Pulmonary artery endothelial cell (primary cell): Measurements from ENCODE around the gene SP110. TPM values are rescaled to one million over a fixed set of nuclear protein-coding genes. Genes with fewer than 3 reads are reported as not detected.
"Not testable (repeated sequence)": the region's sequence is repeated elsewhere in the genome, so short reads cannot be mapped to it uniquely, and the experiment has no call there.

Experiments used
- DNase-seq: peaks from one replicate; pipeline ENCODE4 v3.0.0-alpha.2; 2011; ENCODE audit warnings: low read depth, low spot score
- total RNA-seq: library from RNA; depleted of rRNA; stranded (reverse); fragments of >200 nt; gene quantifications from 2 replicates; pipeline ENCODE4 v1.2.3, GENCODE V29; 2014

SP110 gene
- total RNA-seq, 1 donor from 2014 or later, result 5.4 TPM

- DNase-seq, result no peak
Measured at GRCh38 chr2:230225486-230225885, 5.7 kb upstream of the SP110 start, which contains the start of gene SP140. SP140 (plus strand) TSS chr2:230225736; CDS start chr2:230225845, 109 bp downstream.

DNA sequence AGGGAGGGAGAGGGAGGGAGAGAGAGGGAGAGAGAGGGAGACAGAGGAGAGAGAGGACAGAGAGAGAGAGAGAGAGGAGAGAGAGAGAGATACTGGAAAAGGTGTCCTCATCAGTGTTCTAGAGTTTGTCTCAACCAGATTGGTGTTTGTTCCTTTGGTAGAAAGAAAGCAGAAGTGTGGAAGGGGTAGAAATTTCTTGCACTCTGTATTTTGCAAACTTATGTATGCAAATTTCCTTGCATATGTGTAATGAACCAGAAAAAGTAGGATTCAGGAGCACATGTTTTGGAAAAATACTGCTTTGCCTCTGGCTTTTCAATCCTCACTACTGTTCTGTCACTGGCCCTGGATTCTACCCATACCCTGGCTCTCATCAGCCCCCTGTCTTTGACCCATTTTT lies 4.7 kb upstream of the SP110 start:
- no peak for DNase-seq

DNA sequence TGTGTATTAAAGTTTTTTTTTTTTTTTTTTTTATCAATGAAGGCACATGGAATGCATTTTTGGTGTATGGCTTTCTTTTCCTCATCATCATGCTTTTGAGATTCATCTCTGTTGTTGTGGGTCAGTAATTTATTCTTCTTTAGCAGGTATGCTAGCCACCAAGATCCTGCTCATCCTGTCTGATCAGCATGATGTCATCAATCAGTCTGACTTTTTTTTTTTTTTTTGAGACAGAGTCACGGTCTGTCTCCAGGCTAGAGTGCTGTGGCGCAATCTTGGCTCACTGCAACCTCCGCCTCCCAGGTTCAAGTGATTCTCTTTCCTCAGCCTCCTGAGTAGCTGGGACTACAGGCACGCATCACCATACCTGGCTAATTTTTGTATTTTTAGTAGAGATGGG lies 3.0 kb upstream of the SP110 start:
- not testable (repeated sequence) for DNase-seq

GRCh38 chr2:230221493-230221892 lies 1.7 kb upstream of the SP110 start:
- DNase-seq, result no peak

- DNase-seq, result no peak
Measured at GRCh38 chr2:230220347-230220969, 674 bp upstream of the SP110 start.

DNA sequence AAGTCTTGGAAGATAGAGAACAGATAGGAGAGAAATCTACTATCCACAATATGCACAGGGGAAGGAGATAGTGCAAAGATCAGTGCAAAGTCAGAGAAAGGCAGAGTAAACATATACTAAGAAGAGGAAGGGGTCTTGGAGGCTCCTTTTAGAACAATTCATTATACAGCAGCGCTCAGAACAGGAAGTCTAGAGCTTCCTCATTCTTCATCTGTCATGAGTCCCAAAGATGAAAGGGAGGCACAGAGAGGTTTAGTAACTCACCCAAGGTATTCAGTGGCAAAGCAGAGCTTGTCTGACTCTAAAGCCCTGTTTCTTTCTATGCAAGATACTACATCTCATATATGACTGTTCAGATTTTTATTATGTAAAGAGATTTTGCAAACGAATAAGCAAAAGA lies 1.4 kb downstream of the SP110 start:
- no peak for DNase-seq

DNA sequence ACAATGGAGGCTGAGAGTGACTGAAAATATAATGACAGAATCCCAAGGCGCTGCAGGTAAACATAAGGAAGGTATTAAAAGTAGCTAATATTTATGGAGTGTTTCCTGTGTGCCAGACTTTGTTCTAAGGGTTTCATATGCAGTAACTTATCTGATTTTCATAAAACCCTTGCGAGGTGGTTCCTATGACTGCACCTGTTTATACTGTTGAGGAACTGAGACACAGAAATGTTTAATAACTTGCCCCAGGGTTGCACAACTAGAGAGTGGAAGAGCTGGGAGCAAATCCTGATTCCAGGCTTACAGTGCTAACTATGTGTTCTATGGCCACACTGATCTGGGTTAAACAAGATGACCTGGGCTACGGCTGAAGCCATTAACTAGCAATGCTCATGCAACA lies 2.4 kb downstream of the SP110 start:
- DNase-seq, result no peak

- no peak for DNase-seq
Measured at GRCh38 chr2:230216489-230216888, 3.3 kb downstream of the SP110 start.

DNA sequence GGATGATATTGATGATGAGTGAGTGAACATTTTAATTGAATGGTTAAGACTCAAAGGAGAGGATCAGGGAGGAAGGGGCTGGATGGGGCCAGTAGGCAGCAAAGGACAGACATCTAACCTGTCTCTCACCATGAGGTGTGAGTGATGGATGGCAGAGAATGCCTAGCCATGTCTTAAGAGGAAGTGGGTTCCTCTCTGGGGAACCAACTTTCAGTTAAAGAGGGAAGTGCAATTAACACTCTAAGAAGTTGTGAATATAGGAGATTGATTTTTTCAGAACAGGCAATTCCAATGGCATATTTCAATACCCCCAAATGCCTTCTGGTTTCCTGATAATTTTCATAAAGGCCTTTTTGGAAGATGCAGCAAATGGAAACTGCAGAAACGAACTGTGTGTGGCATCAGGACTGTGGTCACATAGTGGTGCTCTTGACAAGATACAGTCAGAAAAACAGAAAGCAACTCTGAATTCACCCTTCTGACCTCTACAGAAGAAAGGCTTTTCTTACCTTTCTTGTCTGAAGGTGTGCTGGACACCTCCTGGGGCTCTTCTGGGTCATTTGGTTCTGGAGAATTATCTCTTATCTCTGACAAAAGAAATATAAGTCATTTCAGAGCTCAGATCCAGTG lies 10.2 kb downstream of the SP110 start:
- DNase-seq, result no peak

GRCh38 chr2:230208576-230208975 lies 11.2 kb downstream of the SP110 start:
- no peak for DNase-seq

- DNase-seq, result no peak
Measured at GRCh38 chr2:230205721-230206120, 14.1 kb downstream of the SP110 start.

GRCh38 chr2:230205034-230205433 lies 14.8 kb downstream of the SP110 start:
- DNase-seq, result no peak

GRCh38 chr2:230203110-230203676 lies 16.6 kb downstream of the SP110 start:
- DNase-seq, result no peak

DNA sequence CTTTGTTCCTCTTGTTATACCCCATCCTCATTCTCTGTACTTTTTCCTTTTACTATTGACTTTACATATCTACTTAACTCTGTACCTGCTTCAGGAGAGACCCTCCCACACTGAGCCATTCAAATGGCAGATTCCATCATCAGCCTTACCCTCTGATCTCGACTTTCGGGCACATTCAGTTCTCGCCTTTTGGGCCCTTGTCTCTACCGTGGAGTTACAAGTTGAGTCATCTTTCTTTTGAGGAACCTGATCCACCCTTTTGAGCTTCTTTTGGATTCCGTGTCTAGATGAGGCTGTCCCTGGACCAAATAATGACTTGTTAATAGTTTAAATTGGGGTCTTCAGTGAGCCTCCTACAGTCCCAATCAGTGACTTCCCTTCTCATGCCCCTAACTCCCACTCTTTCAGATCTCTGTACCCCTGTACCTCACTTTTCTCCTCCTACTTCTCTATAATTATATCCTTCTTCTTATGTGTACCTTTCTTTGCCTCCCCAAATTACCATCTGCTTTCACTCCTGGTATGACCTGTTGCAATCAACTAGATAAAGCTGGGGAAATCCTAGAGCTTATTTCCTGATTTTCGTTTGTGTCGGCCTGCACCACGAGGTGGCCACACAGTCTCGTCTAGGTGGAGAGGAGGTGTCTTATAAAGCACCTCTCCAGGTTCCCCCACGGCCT lies 17.2 kb downstream of the SP110 start:
- DNase-seq, result no peak

DNA sequence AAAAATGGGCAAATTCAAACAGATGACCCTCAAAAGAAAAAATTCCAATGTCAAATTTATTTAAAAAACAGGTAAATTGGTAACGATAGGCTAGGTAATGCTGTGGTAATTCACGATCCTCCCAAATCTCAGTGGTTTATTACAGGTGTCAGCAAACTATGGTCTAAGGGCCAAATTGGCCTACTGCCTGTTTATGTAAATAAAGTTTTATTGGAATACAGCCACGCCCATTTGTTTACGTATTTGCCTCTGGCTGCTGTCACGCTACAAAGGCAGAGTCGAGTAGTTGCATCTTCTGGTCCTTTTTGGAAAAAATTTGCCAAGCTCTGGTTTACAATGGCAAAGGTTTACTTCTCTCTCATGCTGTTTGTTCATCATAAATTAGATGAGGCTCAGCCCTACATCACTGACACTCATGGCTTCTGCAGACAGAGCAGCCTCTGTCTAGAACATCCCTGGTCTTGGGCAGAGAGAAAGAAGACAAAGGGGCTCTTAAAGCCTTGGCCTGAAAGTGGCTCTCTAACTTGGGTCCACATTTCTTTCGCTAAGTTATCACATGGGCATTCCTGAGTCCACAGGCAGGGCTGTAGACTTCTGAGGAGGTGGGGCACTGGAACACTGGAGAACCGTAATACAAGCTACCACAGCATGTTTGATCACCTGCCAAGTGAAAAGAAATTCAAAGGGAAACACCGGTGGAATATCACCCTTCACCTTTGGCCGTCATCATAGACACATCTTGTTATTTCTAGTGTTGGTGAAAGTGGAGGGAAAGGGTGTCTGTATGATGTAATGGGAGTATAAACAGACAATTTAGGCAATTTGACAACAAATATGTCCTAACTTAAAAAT lies 34.8 kb downstream of the SP110 start:
- DNase-seq, result no peak

DNA sequence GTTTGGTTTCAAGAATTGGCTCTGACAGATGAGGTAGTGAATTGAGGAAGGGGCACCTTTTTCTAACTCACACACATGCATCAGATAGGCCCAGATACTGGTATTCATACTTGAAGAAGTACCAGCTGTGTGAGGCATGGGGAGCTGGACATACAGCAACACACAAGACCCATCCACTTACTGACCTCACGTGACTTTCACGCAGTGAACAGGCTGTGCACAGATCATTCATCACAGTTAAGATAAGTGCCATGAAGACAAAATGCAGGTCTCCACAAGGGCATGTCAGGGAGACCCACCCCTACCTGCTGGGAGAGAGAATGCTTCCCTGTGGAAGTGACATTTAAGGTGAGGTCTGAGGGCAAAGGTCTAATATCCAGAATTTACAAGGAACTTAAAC lies 38.6 kb downstream of the SP110 start:
- no peak for DNase-seq

DNA sequence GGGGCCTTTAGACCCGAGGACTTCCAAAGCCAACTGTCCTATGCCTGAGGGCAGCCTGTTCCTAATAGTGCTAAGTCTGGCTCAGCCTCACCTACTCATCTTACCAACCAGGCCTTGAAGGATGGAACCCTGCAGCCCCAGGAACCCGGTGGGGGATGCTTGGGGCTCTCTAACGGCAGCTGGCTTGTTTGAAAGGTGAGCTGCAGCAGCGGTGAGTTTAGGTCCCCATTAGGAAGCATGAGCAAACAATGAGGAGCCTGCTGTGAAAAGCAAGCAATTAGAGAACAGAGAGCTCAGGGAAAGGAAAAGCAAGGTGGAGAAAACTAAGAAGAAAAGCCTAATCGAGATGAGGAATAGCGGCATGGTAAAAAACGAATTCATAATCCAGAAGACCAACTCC lies 39.9 kb downstream of the SP110 start:
- no peak for DNase-seq

DNA sequence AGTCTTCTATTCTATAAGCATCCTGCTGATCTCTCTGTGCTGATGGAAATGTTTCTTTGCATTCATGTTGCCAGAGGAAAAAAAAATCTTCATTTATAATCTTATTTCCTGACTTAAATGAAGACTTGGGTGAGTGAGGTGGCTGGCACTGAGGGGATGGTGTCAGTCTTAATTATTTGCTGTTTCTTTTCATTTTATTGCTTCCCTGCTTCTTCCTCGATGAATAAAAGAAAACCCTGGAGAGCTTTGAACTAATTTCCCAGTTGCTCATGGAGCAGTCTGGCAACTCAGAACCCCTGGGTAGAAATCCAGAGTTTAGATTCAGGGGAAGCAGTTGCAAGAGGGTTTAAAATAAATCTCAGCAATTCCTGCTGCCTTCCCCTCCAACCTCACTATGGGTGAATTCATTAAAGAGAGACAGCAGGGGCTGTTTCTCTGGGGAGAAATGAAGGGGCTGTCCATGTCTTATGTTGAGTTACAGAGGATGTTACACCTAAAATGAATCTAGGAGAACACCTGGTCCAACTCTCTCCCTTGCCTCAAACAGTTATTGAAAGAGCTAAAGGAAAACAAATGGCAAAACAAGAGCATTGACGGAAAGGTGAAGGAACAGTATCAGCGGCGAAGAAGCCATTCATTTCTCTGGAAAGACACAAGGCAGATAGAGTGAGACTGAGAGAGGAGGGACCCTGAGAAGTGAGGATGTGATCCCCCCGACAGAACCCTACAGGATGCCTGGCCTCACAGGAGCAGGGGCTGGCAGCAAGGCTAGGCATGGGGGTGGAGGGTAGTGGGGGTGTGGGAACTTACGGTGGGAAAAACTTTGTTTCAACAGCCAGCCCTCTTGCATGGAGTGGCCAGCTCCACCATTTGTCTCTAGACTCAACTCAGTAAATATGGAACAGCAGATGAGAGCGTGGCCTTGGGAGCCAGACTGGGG lies 41.0 kb downstream of the SP110 start:
- DNase-seq, result no peak

GRCh38 chr2:230176996-230177395 lies 42.8 kb downstream of the SP110 start:
- no peak for DNase-seq

GRCh38 chr2:230174466-230174865 lies 45.3 kb downstream of the SP110 start:
- DNase-seq, result no peak
